Embryonic facial prominence (tissue), 1 donor: ENCODE data around the gene MICA.
A peak's percentile ranks its signal among the peaks of the same experiment; 100 is the strongest.
"Not testable (repeated sequence)": the region's sequence is repeated elsewhere in the genome, so short reads cannot be mapped to it uniquely, and the experiment has no call there.

Source experiments
- DNase-seq: peaks from one replicate; pipeline ENCODE4 v3.0.0-alpha.2; 2016; ENCODE audit errors: extremely low spot score

MICA gene

DNA sequence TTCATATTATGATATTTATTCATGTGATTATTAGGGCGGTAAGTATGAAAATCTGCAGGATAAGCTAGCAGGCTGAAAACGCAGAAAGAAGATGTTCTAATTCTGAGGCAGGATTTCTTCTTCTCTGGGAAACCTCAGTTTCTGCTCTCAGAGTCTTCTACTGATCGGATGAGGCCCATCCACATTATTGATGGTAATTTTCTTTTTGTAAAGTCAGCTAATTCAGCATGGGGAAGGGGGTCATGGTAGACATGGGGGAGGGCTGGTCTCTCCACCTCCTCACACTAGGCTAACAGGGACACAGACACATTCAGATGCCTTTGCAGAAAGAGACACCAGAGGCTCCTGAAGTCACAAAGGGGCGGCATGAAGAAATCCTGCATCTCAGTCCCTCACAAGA lies 21.7 kb upstream of the MICA start:
- no peak for DNase-seq

DNA sequence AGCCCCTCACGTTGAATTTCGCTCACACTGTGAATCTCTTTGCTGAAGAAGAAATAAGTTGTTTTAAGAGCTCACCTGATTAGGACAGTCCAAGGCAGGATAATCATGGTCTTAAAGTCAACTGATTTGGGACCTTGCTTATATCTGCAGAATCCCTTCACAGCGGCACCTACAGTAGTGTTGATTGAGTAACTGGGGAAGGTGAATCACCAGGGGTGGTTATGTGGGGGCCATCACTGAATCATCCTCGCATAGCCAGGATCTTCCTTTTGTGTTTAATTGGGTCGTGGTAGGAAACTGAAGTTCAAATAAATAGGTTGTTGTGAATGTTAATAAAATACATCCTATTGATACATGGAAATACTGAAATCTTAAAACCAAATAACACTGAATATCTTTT lies 20.2 kb upstream of the MICA start:
- no peak for DNase-seq

DNA sequence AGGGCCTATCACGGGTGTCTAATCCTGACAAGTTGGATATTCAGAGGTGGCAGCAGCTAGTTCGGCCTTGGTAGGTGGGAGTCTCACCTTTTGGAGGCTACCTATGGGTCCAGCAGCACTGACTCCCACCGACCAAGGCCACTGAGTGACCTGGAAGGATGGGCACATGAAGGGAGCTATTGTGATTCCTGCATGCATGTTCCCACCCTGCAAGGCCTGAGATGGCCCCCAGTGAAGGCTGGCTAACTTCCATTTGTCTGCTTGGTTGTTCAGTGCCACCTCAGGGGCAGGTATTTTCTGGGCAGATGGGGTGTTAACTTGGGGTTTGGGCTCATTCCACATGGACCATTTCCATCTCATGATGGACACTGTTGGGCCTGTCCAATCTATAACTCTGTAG lies 18.4 kb upstream of the MICA start:
- no peak for DNase-seq

DNA sequence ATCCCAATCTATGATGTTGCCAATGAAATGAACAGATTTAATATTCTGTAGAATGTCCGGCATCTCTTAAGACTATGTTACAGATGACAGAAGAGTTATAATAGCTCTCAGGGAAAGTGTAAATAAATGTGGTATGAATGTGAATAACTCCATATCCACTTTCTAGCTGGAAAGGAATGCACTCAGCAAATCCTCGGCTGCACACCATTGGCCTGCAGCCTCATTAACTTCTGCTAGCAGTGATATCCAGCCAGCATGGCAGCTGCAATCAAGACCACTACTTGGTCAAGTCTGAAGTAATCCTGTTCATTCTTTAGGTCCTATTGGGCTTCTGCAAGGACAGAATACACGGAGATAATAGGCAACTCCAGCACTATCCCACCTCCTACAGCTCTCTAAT lies 17.3 kb upstream of the MICA start:
- DNase-seq, result no peak

DNA sequence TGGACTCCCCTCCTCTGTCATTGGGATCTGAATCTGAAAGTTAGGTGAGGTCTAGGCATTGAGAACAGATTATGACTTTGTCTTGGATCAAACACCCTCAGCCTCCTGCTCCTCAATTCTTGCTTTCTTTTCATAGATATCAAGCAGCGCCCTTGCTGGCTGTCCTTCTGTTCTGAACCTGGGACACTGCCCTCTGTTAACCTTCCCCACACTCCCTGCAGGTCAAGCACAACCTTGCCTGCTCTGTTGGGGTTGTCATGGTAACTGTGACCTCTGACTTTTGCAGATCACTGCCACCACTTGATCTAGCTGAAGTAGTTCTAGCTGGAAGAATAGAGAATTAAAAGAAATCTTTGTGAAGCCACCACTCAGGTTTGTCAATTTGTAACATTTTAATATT lies 16.4 kb upstream of the MICA start:
- no peak for DNase-seq

DNA sequence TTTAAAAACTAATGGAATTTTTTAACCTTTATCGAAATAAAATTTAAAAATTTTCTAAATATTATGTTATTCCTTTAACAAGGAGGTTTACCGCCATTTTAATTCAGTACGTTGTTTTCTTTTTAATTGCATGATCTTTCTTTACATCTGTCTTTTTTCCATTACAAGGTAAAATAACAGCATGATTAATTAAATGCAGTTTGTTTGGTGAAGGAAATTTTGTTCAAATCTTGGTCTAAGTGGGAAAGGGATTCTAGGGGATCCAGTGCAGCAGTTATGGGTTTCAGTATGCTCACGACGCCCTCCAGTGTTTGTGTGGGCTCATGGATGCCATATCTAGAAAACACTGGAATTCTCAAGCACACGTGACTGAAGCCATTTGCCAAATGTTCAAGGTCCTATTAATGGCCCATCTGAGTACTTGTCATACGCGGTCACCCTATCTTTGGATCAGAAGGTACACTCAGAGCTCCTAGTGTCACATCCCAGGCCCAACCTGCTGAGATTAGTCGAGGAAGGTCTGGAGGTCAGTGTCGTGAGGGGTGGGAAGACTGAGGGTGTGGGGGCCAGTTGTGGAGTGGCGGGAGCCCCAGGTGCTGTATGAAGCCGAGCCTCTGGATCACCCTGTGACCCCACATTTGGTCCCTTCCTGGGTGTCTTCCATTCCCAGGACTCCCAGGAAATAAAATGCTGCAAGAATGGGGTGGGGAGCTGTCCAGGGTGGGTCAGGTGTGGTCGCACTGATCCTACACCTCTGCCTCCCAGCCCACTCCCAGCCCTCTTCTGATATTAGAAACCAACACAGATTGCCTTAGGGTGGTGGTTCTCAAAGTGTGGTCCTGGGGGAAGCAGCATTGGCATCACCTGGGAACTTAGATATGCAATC lies 14.2 kb upstream of the MICA start:
- DNase-seq, result not testable (repeated sequence)

DNA sequence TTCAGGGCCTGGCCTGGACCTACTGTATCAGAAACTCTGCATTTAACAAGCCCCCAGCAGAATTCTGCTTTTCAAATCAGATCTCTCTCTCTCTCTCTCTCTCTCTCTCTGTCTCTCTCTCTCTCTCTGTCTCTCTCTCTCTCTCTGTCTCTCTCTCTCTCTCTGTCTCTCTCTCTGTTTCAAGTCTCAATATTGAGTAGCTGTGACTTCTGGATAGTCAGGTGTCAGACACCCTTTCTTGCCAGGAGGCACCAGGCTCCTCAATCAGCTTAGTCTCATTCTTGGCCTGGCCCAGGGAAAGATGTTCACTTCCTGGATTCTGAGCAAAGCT lies 13.6 kb upstream of the MICA start:
- not testable (repeated sequence) for DNase-seq

DNA sequence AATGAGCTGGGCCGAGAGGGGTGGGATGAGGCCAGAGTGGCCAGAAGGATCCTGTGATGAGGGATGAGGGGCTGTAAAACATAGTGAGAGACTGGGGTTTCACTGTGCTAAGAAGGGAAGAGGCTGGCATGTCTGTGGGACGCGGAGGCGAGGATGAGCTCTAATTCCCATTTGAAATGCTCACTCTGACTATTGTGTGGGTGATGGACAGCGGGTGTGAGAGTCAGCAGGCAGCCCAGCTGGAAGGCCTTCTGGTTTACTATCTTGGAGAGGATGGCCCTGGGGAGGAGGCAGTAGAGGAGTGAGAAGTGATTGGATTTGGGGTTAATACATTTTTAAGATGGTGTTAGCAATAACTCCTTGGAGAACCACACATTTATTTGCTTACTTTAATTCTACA lies 9.5 kb upstream of the MICA start:
- DNase-seq, result no peak

DNA sequence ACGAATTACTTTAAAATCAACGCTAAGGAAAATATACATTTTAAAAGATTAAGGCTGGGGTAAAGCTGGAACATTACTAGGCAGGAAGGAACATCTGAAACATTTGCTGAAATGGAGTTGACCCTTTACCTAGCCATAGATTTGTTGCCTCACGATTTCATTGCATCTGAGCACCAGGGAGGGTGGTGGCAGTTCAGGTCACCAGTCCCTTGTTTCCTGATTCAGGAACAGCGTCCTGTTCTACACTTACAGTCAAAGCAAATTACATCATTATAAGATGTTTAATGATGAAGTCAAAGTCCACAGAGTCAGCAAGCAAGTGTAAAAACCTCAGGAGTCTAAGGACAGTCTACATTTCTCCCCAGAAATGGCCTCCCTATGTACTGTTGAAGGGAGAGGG lies 9.0 kb upstream of the MICA start:
- DNase-seq, result no peak

DNA sequence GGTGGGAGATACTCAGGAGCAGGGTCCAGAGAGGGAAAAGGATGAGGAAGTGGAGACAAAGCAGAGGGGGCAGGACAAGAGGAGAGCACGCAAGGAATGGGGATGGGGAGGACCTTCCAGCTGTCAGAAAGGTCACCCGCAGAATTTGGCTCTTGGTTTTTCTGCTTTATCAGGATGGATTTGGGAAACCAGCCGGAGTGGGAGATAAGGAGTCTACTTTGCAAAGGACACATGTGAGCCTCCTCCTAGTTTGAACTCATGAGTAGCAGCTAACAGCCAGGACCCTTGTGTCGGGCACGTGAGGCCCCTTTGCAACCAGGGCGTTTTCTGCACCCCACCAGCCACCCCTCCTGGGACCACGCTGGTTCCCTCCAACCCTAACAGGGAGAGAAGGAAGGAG lies 7.6 kb upstream of the MICA start:
- DNase-seq, result no peak

DNA sequence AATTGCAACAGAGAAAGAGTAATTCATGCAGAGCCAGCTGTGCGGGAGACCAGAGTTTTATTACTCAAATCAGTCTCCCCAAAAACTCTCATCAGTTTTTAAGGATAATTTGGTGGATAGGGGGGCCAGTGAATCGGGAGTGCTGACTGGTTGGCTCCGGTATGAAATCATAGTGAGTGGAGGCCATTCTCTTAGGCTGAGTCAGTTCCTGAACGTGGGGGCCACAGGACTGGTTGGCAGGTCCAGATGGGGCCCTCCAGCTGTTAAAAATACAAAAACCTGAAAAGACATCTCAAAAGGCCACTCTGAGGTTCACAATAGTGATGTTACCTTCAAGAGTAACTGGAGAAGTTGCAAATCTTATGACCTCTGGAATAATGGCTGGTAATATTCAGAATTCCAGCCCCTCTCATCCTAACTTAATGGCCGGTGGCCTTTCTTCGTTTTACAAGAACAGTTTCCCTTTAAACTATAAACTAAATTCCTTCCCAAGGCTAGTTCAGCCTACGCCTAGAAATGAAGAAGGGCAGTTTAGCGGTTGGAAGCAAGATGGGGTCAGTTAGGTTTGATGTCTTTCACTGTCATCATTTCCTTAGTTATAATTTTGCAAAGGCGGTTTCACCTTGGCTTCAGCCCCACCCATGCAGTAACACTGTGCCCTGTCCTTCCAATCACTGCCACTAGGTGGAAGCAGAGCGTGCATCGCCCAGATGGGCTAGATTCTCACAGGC lies 6.8 kb upstream of the MICA start:
- DNase-seq, result no peak

DNA sequence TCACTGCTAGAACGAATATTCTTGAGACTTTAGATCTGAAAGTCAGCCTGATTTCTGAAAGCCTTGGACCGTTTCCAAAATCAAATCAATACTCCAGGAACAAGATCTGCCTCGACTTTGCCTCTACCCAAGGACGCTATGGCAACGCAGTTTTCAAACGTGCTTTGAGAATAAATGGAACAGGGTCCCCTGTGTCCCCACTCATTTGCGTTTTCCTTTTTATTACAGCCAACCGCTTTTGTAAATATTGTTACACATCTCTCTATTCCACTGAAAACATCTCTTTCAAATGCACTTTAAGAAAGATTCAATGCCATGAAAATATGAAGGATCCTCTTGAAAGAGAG lies 6.3 kb upstream of the MICA start:
- not testable (repeated sequence) for DNase-seq

DNA sequence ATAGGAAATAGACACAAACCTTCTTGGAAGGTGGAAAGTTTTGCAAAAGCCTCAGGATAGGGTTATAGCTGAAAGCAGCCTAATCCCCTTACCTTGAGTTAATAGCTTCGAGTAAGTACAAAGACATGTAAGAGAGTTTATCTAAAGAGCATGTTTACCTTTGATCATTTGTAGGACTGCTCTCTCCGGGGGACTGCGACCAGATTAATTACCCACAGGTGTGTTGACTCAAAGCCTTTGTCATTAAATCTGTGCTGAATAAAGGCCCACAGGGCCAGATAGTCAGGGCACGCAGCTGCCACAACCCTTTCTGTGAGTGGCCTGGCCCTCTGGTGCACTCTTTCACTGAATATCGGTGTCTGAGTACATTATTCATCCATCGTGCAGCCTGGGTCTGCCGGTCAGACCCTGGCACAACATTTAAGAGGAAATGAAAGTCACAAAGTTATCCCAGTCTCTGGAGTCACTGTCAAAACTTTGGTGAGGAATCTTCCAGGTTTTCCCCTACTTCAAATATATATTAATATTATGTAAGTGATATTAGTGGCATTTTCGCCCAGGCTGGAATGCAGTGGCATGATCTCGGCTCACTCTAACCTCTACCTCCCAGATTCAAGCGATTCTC lies 5.4 kb upstream of the MICA start:
- no peak for DNase-seq

DNA sequence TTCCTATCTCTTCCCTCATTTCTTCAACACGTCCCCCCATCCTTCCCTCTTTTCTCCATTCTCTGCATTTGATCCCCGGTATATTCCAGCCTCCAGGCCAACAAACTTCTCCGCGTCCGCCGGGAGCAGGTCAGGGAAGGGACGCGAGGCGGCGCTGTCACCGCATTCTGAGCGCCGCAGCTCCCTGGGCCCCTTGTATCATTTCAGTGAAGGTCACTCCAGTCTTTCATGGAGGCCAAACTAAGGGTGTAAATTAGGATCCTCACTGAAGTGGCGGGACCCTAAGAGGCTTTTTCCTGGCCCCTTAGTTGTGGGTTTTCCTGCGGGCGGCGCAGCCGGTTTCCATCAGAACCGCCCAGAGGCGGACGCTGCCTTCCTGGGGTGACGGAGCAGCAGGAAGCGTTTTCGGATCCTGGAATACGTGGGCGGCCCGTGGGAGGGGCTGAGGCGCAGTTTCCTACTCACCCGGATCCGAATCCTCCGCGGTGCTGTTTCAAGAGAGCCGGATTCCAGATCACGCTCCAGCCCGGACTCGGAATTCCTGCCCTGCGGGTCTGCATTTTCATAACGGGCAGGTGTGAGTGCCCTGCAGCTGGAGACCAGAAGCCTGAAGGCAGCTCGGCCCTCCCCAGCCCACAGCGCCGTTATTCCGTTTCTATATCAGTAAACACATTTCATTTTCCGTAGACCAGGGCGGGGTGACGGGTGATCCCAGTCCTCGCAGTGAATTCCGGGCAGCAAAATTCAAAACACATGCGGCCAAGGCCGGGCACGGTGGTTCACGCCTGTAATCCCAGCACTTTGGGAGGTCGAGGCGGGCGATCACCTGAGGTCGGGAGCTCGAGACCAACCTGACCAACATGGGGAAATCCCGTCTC lies 3.6 kb upstream of the MICA start:
- DNase-seq, result peak; percentile 73

DNA sequence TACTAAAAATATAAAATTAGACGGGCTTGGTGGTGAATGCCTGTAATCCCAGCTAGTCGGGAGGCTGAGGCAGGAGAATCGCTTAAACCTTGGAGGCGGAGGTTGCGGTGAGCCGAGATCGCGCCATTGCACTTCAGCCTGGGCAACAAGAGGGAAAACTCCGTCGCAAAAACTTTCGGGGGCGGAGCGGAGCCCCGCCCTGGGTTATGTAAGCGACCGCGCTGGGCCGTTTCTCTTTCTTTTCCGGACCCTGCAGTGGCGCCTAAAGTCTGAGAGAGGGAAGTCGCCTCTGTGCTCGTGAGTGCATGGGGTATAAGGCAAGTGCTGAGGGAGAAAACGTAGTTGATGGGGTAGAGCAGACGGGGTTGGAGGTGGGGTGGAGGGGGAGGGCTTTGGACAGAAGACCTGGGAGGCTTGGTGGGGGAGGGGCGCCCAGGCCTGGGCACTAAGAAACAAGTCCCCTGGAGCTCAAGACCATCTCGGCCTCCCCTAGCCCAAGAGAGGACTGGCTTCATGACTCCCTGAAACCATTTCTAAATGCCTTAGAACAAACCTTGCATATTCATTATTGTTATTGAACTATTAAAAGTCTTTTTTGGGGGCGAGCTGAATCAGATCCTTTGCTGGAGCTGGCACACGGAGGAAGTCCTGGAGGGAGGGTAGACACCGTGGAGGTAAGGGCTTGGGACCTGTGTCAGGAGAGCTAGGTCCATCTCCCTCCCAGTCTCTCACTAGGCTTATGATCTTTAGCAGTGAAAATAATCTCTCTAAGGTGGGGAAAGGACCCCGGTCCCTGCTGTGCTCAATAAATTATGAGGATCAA lies 2.7 kb upstream of the MICA start:
- no peak for DNase-seq

DNA sequence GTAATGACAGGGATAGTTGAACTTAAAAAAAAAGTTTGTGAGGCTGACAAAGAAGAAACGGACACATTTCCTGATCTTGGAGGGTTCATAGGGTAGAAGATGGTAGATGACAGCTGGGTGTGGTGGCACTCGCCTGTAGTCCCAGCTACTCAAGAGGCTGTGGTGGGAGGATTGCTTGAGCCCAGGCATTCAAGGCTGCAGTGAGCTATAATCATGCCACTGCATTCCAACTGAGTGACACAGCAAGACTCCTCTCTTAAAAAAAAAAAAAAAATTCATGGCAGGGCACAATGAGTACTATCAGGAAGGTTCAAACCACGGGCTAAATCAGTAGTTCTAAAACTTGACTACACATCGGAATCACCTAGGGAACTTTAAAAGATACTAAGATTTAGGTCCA lies 2.0 kb upstream of the MICA start:
- no peak for DNase-seq

DNA sequence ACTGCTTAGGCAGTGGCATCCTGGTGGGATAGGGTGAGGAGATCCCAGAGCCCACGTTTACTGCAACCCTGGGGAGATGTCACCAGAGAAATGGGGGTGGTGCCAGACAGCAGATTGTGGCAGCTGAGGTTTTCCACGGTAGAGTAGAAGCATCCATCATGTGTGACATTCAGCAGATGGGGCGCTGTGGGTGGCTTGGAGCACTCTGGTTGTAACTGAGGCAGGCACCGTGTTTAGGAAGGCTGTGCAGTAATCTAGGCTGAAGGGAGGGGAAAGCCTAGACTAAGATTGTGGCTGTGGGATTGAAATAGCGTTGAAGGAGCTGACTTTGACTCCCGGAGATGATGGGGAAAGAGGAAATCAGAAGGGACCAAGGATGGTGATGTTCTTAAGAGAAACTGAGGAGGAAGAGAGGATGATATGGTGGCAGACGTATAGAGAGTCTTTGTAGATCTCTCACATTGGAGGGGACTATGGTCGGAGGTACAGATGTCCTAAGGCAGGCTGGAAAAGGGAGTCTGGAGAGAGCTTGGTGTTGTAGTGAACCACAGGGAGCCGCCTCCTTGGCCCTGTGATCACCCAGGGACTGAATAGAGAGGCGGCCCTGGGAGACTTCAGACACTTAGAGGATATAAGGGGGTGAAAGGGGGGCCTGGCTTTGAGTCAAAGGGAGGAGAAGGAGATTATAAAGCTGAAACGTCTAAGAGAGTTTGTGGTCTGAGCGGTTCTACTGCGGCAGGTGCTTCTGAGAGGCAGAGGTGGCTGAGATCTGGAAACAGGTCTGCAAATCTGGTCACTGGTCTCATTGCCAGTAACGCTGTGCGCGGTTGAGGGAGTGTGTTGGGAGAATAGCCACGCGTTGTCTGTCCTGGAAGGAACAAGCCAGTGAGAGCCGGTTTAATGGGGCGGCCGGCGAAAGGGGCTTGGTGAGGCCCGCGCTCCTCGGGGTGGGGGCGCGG lies 792 bp upstream of the MICA start:
- no peak for DNase-seq

DNA sequence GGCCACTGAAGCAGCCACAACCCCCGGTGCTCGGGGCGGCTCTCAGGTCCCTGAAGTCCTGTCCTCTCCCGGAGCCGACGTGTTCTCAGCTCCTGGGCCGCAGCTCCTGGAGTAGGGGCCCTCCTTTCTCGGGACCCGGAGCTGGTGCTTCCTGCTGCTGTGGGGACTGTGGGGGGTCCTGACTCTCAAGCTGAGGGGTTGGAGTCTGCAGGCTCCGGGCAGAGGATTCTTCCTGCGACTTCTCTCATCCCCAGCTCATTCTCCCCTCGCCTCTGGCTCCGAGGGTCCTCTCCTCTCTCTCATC lies 618 bp downstream of the MICA start:
- not testable (repeated sequence) for DNase-seq

DNA sequence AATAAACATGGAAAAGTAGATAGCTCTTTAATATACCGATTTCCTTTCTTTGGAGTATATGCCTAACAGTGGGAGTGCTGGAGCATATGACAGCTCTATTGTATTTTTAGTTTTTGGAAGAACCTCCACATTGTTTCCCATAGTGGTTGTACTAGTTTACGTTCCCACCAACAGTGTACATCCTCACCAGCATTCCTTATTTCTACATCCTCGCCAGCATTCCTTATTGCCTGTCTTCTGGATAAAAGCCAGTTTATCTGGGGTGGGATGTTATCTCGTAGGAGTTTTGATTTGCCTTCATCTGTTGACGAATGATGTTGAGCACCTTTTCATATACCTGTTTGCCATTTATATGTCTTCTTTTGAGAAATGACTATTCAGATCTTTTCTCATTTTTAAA lies 2.6 kb downstream of the MICA start:
- no peak for DNase-seq

DNA sequence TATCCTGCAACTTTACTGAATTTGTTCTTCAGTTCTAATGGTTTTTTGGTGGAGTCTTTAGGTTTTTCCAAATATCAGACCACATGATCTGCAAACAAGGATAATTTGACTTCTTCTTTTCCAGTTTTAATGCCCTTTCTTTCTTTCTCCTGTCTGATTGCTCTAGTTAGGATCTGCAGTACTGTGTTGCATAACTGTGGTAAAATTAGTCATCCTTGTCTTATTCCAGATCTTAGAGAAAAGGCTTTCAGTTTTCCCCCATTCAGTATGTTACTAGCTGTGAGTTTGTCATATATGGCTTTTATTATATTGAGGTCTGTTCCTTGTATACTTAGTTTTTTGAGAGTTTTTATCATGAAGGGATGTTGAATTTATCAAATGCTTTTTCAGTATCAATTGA lies 4.3 kb downstream of the MICA start:
- no peak for DNase-seq
